Ovary (tissue), 10 donors: ENCODE data around the gene ANKK1. TPM values are rescaled to one million over a fixed set of nuclear protein-coding genes. Genes with fewer than 3 reads are reported as not detected.

ENCODE experiments used
- DNase-seq, 5 donors: peaks; one replicate each; pipeline ENCODE4 v3.0.0-alpha.2; 2019 to 2020
- H3K27ac ChIP-seq, 2 donors: fragments of 200-600 bp; one replicate each; pipeline versions ENCODE4 v1.5.1 to v1.8.0; 2019 to 2022
- H3K27me3 ChIP-seq: fragments of 200-600 bp; one replicate; pipeline ENCODE4 v1.8.0; 2022
- H3K36me3 ChIP-seq: fragments of 200-600 bp; sonication (generic); one replicate; pipeline ENCODE4 v1.5.1; 2019
- H3K4me1 ChIP-seq: one replicate; pipeline ENCODE4 v1.8.1; 2013; ENCODE audit warnings: mild to moderate bottlenecking, moderate library complexity; ENCODE audit not compliant: insufficient read depth
- H3K4me3 ChIP-seq: fragments of 200-600 bp; sonication (generic); one replicate; pipeline ENCODE4 v1.5.1; 2017
- H3K9me3 ChIP-seq, 2 donors: fragments of 200-600 bp in 1 of 2; sonication (generic) in 1 of 2; one replicate each; pipeline versions ENCODE4 v1.5.1 to v1.8.1; 2013 to 2019; ENCODE audit warnings: mild to moderate bottlenecking in 1 of 2, moderate library complexity in 1 of 2
- CTCF ChIP-seq, 3 donors: fragments of 450-650 bp in 2 of 3; fragments of 200-600 bp in 1 of 3; IDR thresholded peaks; one replicate each; pipeline versions ENCODE4 v1.5.1 to v1.8.0; 2016 to 2022; ENCODE audit warnings: antibody characterized with exemption in 3 of 3, mild to moderate bottlenecking in 1 of 3
- EP300 ChIP-seq: sonication (generic); formaldehyde crosslinking; IDR thresholded peaks from one replicate; pipeline ENCODE4 v1.6.1; 2017; ENCODE audit warnings: antibody characterized with exemption
- POLR2A ChIP-seq: fragments of 450-650 bp; IDR thresholded peaks from one replicate; pipeline ENCODE4 v1.6.1; 2017; ENCODE audit warnings: antibody characterized with exemption, mild to moderate bottlenecking, moderate library complexity
- WGBS, 3 donors: extraction: QIAGEN DNeasy Blood & Tissue Kit in 1 of 3; methylation state at CpG; one replicate each; pipeline versions ENCODE4 v1.1.5 to v1.1.7; 2013 to 2017; 5-methylcytosine and 5-hydroxymethylcytosine counted together
- intact Hi-C, 4 donors: fragments of 100-400 bp; cut with DNase I; formaldehyde crosslinking; loops; one replicate each; pipeline versions ENCODE4 v1.11.0 to v1.15.1; 2022 to 2023
- long read RNA-seq, 3 donors: library from polyadenylated mRNA in 2 of 3; unstranded in 2 of 3; transcript quantifications; one replicate each; pipeline ENCODE4 v2.0.0 and lab custom pipeline, GENCODE V29; 2021 to 2026
- polyA plus RNA-seq, 2 donors: library from polyadenylated mRNA; stranded (reverse); fragments of 200-250 nt in 1 of 2; fragments of 350-450 nt in 1 of 2; fragmentation: Illumina TruSeq in 1 of 2; extraction: RNeasy Lipid Tissue Mini Kit (QIAGEN cat#74804) in 1 of 2; gene quantifications; one replicate each; pipeline ENCODE4 v1.2.3, GENCODE V29; 2013 to 2014
- total RNA-seq, 7 donors: library from RNA; depleted of rRNA in 2 of 7; stranded (reverse); fragments of >200 nt in 2 of 7; fragmentation: NEBNext Ultra II Directional in 3 of 7; extraction: Animal tissue kit (Norgen Biotek cat#: 25700) in 3 of 7; gene quantifications; one replicate each; pipeline versions ENCODE4 v1.1.0 to v1.2.4, GENCODE V29; 2016 to 2023
- donor health status: DM: no; HTN: no; CAD: no; lungs with moderate emphysema.
- donor health status: DM: no; HTN: no; CAD: no.
- donor health status: Bipolar disorder and iron deficiency.
- donor health status: DM: yes; HTN: yes; CAD: no.
- donor health status: DM: no; HTN: no; CAD: no.
- donor health status: DM: yes; HTN: yes; CAD: no.

The ANKK1 gene
- 1 to 10 TPM in 2 of 7 donors, under 1 TPM in 5; 0.35 to 2.4 (median 0.63) TPM for total RNA-seq
- polyA plus RNA-seq: under 1 TPM in 1 of 2 donors, not detected in 1; 0.34 TPM
- long read RNA-seq, donor 1, partial matches to known transcripts: 0 of 1 reads
- long read RNA-seq, donor 1, other reads (novel, unspliced or antisense): 1 of 1 reads
- long read RNA-seq, donor 2: 0 reads
- long read RNA-seq, donor 3, partial matches to known transcripts: 0 of 1 reads
- long read RNA-seq, donor 3, other reads (novel, unspliced or antisense): 1 of 1 reads

GRCh38 chr11:113387605-113388211 is at the start of gene ANKK1:
Gene ANKK1 (plus strand): TSS chr11:113387779. CDS start chr11:113387885, 106 bp downstream.
- no peaks in the 10 kb centered on the region for H3K27me3 ChIP-seq
- intact Hi-C loops: no loop called here
- no peak within 1 kb of the TSS for H3K27ac ChIP-seq
- no peak for DNase-seq
- H3K4me3 ChIP-seq: no peak within 1 kb of the TSS
- TF ChIP-seq EP300 (no peak), CTCF (IDR thresholded peaks at IDR 0.05) (no peak), POLR2A (no peak)
- peaks cover 3% of the 10 kb centered on the region for H3K4me1 ChIP-seq
- WGBS, 3 donors: 7 to 9% (median 8%) methylated on average over 44 to 46 of the region's 46 CpGs
- no peaks in the 10 kb centered on the region for H3K36me3 ChIP-seq
- H3K9me3 ChIP-seq: no peaks in the 10 kb centered on the region

GRCh38 chr11:113338730-113339129 is 48.8 kb upstream of the ANKK1 start:
- Histone ChIP-seq H3K9me3 (no peaks in the 10 kb centered on the region), H3K27me3 (no peaks in the 10 kb centered on the region), H3K4me3 (no peak overlapping the region), H3K4me1 (no peaks in the 10 kb centered on the region), H3K27ac (no peak overlapping the region), H3K36me3 (no peaks in the 10 kb centered on the region)
- DNase-seq: no peak
- 69 to 76% (median 70%) methylated on average over 4 of the region's 4 CpGs for WGBS, 3 donors
- TF ChIP-seq POLR2A: no peak
- TF ChIP-seq CTCF (IDR thresholded peaks at IDR 0.05): no peak
- TF ChIP-seq EP300: no peak
- intact Hi-C loops: no loop called here

GRCh38 chr11:113339929-113340589 is 47.5 kb upstream of the ANKK1 start:
- Histone ChIP-seq H3K27me3 (no peaks in the 10 kb centered on the region), H3K36me3 (no peaks in the 10 kb centered on the region), H3K4me1 (no peaks in the 10 kb centered on the region), H3K27ac (no peak overlapping the region), H3K9me3 (no peaks in the 10 kb centered on the region), H3K4me3 (no peak overlapping the region)
- 84 to 85% (median 85%) methylated on average over 6 of the region's 6 CpGs for WGBS, 3 donors
- no peak for DNase-seq
- TF ChIP-seq EP300: no peak
- TF ChIP-seq POLR2A: no peak
- TF ChIP-seq CTCF (IDR thresholded peaks at IDR 0.05): no peak
- intact Hi-C loops: no loop called here

- Histone ChIP-seq H3K27me3 (no peaks in the 10 kb centered on the region), H3K4me3 (no peak overlapping the region), H3K27ac (no peak overlapping the region), H3K9me3 (no peaks in the 10 kb centered on the region), H3K36me3 (no peaks in the 10 kb centered on the region), H3K4me1 (no peaks in the 10 kb centered on the region)
- intact Hi-C loops: no loop called here
- DNase-seq: no peak
- TF ChIP-seq EP300 (no peak), POLR2A (no peak), CTCF (IDR thresholded peaks at IDR 0.05) (no peak)
- 88 to 92% (median 91%) methylated on average over 10 of the region's 10 CpGs for WGBS, 3 donors
Measured at GRCh38 chr11:113341388-113342165, 46.0 kb upstream of the ANKK1 start.
